ENCODE results near the gene STAB1.

Gene STAB1

DNA sequence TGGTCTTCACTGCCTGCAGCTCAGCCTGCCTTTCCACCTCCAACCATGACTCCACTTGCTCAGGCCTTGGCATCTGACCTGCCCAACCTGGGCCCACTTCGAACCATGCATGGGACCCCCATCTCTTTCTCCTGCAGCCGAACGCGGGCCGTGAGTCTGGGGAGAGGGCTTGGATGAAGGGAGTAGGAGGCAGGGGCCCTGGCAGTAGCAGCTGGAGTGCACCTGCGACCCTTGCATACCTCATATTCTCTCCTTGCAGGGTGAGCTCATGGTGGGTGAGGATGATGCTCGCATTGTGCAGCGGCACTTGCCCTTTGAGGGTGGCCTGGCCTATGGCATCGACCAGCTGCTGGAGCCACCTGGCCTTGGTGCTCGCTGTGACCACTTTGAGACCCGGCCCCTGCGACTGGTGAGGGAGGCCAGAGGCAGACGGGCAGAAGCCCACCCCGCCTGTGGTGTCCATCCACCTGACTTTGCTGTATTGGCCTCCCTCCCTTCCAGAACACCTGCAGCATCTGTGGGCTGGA lies 25.1 kb downstream of the STAB1 start:
- H3K27ac ChIP-seq, result no peak overlapping the region
- no peaks in the 10 kb centered on the region for H3K27me3 ChIP-seq (replicated peaks)
- TF ChIP-seq, protein P1, sequence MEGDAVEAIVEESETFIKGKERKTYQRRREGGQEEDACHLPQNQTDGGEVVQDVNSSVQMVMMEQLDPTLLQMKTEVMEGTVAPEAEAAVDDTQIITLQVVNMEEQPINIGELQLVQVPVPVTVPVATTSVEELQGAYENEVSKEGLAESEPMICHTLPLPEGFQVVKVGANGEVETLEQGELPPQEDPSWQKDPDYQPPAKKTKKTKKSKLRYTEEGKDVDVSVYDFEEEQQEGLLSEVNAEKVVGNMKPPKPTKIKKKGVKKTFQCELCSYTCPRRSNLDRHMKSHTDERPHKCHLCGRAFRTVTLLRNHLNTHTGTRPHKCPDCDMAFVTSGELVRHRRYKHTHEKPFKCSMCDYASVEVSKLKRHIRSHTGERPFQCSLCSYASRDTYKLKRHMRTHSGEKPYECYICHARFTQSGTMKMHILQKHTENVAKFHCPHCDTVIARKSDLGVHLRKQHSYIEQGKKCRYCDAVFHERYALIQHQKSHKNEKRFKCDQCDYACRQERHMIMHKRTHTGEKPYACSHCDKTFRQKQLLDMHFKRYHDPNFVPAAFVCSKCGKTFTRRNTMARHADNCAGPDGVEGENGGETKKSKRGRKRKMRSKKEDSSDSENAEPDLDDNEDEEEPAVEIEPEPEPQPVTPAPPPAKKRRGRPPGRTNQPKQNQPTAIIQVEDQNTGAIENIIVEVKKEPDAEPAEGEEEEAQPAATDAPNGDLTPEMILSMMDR (IDR thresholded peaks at IDR 0.05; ENCODE audit: low read depth, low read length, missing control alignments), result no peak
- H3K36me3 ChIP-seq (replicated peaks), result peaks cover 10% of the 10 kb centered on the region
- in situ Hi-C loops (cut with HindIII; ENCODE audit: low pct_ligation_motif_present, low sequenced_read_pairs), result no loop called here
- no peak for DNase-seq
- no peak overlapping the region for H3K4me3 ChIP-seq (ENCODE audit: low read depth, low read length)

DNA sequence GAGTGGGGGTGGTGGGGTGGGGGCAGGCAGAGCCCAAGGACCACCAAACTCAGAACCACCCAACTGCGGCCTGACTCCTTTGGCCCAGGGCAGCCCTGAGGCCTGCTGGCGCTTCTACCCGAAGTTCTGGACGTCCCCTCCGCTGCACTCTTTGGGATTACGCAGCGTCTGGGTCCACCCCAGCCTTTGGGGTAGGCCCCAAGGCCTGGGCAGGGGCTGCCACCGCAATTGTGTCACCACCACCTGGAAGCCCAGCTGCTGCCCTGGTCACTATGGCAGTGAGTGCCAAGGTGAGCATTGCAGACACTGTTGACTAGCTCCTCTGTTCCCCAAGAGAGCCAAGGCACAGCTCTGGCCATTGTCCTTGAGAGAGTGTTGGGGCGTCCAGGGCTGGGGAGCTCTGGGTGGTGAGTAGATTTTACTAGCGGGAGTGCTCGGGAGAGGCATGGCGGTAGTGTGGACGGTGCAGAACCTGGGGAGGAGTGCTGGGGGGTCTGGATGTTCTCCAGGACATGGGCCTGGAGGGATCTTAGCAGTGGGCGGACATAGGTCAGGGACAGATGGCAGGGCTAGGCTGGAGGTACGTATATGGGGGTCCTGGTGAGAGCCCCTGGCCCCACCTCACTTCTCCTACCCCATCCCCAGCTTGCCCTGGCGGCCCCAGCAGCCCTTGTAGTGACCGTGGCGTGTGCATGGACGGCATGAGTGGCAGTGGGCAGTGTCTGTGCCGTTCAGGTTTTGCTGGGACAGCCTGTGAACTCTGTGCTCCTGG lies 25.8 kb downstream of the STAB1 start:
- peaks cover 13% of the 10 kb centered on the region for H3K36me3 ChIP-seq (replicated peaks)
- TF ChIP-seq, protein P1 (IDR thresholded peaks at IDR 0.05; ENCODE audit: low read depth, low read length, missing control alignments), result no peak
- DNase-seq, result no peak
- no peaks in the 10 kb centered on the region for H3K27me3 ChIP-seq (replicated peaks)
- H3K27ac ChIP-seq, result no peak overlapping the region
- in situ Hi-C loops (cut with HindIII; ENCODE audit: low pct_ligation_motif_present, low sequenced_read_pairs), result no loop called here
- H3K4me3 ChIP-seq (ENCODE audit: low read depth, low read length), result no peak overlapping the region

DNA sequence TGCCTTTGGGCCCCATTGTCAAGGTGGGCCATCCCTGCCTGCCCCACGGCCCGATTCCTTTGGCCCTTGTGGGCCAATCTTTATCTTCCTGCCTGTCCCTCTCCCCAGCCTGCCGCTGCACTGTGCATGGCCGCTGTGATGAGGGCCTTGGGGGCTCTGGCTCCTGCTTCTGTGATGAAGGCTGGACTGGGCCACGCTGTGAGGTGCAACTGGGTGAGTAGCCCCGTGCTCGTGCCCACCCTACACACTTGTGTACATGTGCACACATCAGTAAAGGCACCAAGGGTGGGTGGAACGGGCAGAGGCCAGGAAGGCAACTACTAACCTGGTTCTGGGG lies 26.3 kb downstream of the STAB1 start:
- TF ChIP-seq, protein P1 (IDR thresholded peaks at IDR 0.05; ENCODE audit: low read depth, low read length, missing control alignments), result no peak

DNA sequence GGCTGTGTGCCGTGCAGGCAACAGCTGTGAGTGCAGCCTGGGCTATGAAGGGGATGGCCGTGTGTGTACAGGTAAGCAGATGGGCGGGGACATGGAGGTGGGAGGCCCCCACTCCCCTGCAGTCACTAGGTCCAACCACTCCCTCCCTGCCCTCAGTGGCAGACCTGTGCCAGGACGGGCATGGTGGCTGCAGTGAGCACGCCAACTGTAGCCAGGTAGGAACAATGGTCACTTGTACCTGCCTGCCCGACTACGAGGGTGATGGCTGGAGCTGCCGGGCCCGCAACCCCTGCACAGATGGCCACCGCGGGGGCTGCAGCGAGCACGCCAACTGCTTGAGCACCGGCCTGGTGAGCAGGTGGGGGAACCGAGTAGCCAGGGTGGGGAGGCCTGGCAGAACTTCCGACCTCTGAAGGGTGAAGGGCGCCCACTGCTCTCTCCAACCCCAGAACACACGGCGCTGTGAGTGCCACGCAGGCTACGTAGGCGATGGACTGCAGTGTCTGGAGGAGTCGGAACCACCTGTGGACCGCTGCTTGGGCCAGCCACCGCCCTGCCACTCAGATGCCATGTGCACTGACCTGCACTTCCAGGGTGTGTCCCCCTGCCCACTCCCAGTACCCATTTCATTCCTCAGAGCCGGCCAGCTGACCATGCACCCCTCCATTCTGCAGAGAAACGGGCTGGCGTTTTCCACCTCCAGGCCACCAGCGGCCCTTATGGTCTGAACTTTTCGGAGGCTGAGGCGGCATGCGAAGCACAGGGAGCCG lies 26.9 kb downstream of the STAB1 start:
- TF ChIP-seq, protein P1 (IDR thresholded peaks at IDR 0.05; ENCODE audit: low read depth, low read length, missing control alignments), result no peak
- Histone ChIP-seq H3K4me3 (ENCODE audit: low read depth, low read length) (no peak overlapping the region), H3K27ac (no peak overlapping the region), H3K27me3 (replicated peaks) (no peaks in the 10 kb centered on the region), H3K36me3 (replicated peaks) (peaks cover 24% of the 10 kb centered on the region)
- no peak for DNase-seq
- in situ Hi-C loops (cut with HindIII; ENCODE audit: low pct_ligation_motif_present, low sequenced_read_pairs), result no loop called here

More for the DNA sequence above, 26.3 kb downstream of the STAB1 start:
- H3K27ac ChIP-seq, result no peak overlapping the region
- in situ Hi-C loops (cut with HindIII; ENCODE audit: low pct_ligation_motif_present, low sequenced_read_pairs), result no loop called here
- no peak for DNase-seq
- no peaks in the 10 kb centered on the region for H3K27me3 ChIP-seq (replicated peaks)
- no peak overlapping the region for H3K4me3 ChIP-seq (ENCODE audit: low read depth, low read length)
- peaks cover 18% of the 10 kb centered on the region for H3K36me3 ChIP-seq (replicated peaks)

DNA sequence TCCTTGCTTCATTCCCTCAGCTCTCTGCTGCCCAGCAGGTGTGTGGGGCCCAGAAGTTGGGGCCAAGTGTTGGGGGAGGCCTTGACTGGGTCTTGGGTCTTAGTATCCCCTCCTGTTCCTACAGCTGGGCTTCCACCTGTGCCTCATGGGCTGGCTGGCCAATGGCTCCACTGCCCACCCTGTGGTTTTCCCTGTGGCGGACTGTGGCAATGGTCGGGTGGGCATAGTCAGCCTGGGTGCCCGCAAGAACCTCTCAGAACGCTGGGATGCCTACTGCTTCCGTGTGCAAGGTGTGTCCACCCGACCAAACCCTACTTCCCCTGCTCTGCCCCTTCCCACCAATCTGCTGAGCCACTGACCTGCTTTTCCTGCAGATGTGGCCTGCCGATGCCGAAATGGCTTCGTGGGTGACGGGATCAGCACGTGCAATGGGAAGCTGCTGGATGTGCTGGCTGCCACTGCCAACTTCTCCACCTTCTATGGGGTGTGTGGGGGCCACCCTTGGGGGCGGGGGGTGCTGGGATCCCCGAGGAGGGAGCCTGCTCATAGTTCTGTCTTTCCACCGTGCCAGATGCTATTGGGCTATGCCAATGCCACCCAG lies 27.6 kb downstream of the STAB1 start:
- H3K27me3 ChIP-seq (replicated peaks), result no peaks in the 10 kb centered on the region
- peaks cover 31% of the 10 kb centered on the region for H3K36me3 ChIP-seq (replicated peaks)
- H3K4me3 ChIP-seq (ENCODE audit: low read depth, low read length), result no peak overlapping the region
- no peak overlapping the region for H3K27ac ChIP-seq
- in situ Hi-C loops (cut with HindIII; ENCODE audit: low pct_ligation_motif_present, low sequenced_read_pairs), result no loop called here
- DNase-seq, result no peak
- TF ChIP-seq, protein P1 (IDR thresholded peaks at IDR 0.05; ENCODE audit: low read depth, low read length, missing control alignments), result no peak

Measured in brain microvascular endothelial cell (primary cell).